Spleen (tissue), 7 donors: Measurements from ENCODE around the gene USP49.

Source experiments
- CTCF ChIP-seq, 11 experiments: fragments of 200-600 bp in 7 of 11; fragments of 450-650 bp in 4 of 11; sonication (generic) in 4 of 11; IDR thresholded peaks in 8 of 11; conservative IDR thresholded peaks in 3 of 11; 1 replicate in 7 of 11; 2 replicates in 4 of 11; pipeline versions ENCODE4 v1.4.0 to v1.8.0; 2016 to 2021; ENCODE audit warnings: antibody characterized with exemption in 11 of 11, inconsistent platforms in 4 of 11, mild to moderate bottlenecking in 1 of 11
- POLR2A ChIP-seq, 3 donors: fragments of 450-650 bp; IDR thresholded peaks; one replicate each; pipeline ENCODE4 v1.5.1; 2017; ENCODE audit warnings: antibody characterized with exemption in 3 of 3, mild to moderate bottlenecking in 1 of 3
- POLR2AphosphoS5 ChIP-seq, 3 donors: sonication (generic); formaldehyde crosslinking; IDR thresholded peaks; one replicate each; pipeline ENCODE4 v1.5.1; 2017; ENCODE audit warnings: antibody characterized with exemption in 3 of 3
- donor health status: DM: no; HTN: no; CAD: no; lungs with moderate emphysema.
- donor health status: DM: no; HTN: no; CAD: no.
- donor health status: DM: no; HTN: no; CAD: no.

GRCh38 chr6:41823178-41823577, 72.0 kb downstream of the USP49 start:
- no peak for TF ChIP-seq POLR2AphosphoS5 (IDR thresholded peaks at IDR 0.05)
- no peak for TF ChIP-seq CTCF (IDR thresholded peaks at IDR 0.05 in 8 of 11, conservative IDR thresholded peaks at IDR 0.05 in 3 of 11)
- no peak for TF ChIP-seq POLR2A (IDR thresholded peaks at IDR 0.05)
